Measurements from ENCODE around the gene CD4.

Gene CD4

DNA sequence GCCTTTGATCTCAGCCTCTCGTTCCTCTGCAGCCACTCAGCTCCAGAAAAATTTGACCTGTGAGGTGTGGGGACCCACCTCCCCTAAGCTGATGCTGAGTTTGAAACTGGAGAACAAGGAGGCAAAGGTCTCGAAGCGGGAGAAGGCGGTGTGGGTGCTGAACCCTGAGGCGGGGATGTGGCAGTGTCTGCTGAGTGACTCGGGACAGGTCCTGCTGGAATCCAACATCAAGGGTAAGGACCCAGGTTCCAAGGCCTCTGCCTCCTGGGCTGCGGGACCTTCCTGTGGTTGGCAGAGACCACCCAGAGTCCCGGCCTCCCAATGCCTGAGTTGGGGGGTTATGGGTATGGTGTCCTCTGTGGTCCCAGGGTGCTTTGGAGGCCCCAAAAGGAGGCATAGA, 27.8 kb downstream of the CD4 start:
- no peak for DNase-seq

DNA sequence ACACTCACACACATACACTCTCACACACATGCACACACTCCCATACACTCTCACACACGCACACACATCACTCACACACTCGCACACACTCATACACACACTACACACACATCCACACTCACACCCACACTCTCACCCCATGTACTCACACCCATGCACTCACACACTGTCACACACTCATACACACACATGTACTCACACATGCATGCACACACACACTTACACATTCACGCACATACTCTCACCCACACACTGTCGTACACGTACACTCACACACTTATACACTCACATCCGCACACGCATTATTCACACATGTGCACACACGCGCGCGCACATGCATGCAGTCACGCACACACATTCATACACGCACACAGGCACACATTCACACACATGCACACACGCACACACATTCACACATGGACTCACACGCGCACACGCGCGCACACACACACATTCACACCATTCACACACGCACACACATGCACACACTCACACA, 28.4 kb downstream of the CD4 start:
- DNase-seq = no peak

DNA sequence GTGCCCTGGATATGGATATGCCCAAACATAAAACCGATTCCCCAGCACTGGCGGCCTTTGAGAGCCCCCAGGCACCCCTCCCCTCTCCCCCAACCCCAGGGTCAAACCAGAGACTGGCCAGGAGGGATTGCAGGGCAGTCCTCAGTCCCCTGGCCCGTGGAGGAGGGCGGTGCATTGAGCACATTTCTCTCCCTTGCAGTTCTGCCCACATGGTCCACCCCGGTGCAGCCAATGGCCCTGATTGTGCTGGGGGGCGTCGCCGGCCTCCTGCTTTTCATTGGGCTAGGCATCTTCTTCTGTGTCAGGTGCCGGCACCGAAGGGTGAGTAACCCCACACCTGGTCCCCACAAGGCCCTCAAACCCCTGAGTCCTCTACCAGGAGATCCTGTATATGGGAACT, 28.9 kb downstream of the CD4 start:
- DNase-seq = no peak

- DNase-seq = no peak
Measured at GRCh38 chr12:6818645-6819044, 29.3 kb downstream of the CD4 start.

DNA sequence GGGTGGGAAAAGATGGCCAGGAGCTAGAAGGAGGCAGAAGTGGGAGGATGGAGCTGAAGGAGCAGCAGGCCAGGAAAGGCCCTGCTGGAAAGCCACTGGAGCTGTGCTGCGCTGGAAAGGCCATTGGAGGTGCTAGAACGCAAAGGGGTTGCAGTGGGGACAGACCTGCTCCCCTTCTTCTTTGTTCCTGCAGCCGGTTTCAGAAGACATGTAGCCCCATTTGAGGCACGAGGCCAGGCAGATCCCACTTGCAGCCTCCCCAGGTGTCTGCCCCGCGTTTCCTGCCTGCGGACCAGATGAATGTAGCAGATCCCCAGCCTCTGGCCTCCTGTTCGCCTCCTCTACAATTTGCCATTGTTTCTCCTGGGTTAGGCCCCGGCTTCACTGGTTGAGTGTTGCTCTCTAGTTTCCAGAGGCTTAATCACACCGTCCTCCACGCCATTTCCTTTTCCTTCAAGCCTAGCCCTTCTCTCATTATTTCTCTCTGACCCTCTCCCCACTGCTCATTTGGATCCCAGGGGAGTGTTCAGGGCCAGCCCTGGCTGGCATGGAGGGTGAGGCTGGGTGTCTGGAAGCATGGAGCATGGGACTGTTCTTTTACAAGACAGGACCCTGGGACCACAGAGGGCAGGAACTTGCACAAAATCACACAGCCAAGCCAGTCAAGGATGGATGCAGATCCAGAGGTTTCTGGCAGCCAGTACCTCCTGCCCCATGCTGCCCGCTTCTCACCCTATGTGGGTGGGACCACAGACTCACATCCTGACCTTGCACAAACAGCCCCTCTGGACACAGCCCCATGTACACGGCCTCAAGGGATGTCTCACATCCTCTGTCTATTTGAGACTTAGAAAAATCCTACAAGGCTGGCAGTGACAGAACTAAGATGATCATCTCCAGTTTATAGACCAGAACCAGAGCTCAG, 30.0 kb downstream of the CD4 start:
- DNase-seq = no peak

DNA sequence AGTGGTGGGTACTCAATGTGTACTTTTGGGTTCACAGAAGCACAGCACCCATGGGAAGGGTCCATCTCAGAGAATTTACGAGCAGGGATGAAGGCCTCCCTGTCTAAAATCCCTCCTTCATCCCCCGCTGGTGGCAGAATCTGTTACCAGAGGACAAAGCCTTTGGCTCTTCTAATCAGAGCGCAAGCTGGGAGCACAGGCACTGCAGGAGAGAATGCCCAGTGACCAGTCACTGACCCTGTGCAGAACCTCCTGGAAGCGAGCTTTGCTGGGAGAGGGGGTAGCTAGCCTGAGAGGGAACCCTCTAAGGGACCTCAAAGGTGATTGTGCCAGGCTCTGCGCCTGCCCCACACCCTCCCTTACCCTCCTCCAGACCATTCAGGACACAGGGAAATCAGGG, 30.8 kb downstream of the CD4 start:
- no peak for DNase-seq

- peak; percentile 56 for DNase-seq
Measured at GRCh38 chr12:6821591-6822425, 32.5 kb downstream of the CD4 start, which contains the start of gene GPR162. Gene GPR162 (plus strand): TSS chr12:6821821. CDS start chr12:6823899, 2,078 bp downstream.

GRCh38 chr12:6822426-6823135, 33.3 kb downstream of the CD4 start:
- no peak for DNase-seq

- DNase-seq = no peak
Measured at GRCh38 chr12:6823182-6824084, 34.1 kb downstream of the CD4 start.

- DNase-seq = no peak
Measured at GRCh38 chr12:6824085-6824775, 34.9 kb downstream of the CD4 start.

GRCh38 chr12:6824901-6825381, 35.6 kb downstream of the CD4 start:
- no peak for DNase-seq

DNA sequence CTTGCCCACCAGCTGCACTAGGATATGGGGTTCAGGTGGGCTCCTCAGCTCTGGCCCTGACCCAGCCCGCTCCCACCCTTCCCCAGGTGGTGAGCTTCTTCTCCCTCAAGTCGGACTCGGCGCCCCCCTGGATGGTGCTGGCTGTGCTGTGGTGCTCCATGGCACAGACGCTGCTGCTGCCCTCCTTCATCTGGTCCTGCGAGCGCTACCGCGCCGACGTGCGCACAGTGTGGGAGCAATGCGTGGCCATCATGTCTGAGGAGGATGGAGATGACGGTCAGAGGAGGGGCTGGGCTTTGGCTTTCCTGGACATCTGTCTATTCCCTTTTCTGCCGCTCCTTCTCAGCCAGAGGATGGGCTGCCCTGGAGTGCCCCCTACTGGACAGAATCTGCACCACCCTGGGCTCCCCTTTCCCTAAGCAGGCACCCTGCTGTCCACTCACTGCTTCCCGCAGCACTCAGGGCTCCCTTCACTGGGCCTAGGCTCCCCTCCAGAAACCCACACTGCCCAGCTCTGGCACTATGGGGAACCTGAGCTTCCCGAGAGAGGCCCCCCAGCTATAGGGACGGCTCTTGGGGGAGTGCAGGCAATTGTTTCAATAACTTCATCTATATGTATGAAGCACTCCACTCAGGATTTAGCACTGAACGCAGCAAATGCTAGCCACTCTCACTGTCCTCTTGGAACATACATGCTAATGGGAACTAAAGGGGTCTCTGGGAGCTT, 36.2 kb downstream of the CD4 start:
- DNase-seq = peak; percentile 64

DNA sequence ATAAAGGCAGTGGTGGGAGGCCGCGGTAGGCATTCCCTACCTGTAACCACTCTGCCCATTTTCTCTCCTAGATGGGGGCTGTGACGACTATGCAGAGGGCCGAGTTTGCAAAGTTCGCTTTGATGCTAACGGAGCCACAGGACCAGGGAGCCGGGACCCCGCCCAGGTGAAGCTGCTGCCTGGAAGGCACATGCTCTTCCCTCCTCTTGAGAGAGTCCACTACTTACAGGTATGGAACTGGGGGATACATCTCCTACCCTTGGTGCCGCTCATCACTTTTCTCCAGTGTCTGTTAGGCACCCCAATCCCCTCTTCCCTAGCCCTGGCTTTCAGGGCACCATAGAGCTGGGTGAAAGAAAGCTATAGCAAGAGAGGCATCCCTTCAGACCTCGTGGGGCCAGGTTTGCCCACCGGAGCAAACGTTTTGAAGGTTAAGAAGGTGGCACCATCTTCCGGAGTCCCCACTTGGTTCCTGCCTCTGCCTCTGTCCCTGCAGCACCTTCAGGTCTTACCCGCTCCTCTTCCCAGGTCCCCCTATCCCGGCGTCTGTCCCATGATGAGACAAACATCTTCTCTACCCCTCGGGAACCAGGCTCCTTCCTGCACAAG, 36.9 kb downstream of the CD4 start:
- no peak for DNase-seq

DNA sequence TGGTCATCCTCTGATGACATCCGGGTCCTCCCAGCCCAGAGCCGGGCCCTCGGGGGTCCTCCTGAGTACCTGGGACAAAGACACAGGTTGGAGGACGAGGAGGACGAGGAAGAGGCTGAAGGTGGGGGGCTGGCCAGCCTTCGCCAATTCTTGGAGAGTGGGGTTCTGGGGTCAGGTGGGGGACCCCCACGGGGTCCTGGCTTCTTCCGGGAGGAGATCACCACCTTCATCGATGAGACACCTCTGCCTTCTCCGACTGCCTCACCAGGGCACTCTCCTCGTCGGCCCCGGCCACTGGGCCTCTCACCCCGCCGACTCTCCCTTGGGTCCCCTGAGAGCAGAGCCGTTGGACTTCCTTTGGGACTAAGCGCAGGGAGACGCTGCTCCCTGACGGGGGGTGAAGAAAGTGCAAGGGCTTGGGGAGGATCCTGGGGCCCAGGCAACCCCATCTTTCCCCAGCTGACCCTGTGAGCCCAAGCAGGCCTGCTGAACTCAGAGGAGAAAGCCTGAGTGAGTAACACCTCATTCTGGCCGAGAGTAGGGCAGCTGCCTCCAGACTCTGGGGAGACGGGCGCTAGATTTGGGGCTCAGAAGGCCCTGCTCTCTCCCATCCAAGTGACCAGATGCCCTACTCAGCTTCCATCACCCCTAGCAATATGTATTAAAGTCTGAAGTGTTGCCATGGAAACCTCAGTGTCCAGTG, 37.6 kb downstream of the CD4 start:
- no peak for DNase-seq

GRCh38 chr12:6827437-6827911, 38.1 kb downstream of the CD4 start:
- peak; percentile 58 for DNase-seq

DNA sequence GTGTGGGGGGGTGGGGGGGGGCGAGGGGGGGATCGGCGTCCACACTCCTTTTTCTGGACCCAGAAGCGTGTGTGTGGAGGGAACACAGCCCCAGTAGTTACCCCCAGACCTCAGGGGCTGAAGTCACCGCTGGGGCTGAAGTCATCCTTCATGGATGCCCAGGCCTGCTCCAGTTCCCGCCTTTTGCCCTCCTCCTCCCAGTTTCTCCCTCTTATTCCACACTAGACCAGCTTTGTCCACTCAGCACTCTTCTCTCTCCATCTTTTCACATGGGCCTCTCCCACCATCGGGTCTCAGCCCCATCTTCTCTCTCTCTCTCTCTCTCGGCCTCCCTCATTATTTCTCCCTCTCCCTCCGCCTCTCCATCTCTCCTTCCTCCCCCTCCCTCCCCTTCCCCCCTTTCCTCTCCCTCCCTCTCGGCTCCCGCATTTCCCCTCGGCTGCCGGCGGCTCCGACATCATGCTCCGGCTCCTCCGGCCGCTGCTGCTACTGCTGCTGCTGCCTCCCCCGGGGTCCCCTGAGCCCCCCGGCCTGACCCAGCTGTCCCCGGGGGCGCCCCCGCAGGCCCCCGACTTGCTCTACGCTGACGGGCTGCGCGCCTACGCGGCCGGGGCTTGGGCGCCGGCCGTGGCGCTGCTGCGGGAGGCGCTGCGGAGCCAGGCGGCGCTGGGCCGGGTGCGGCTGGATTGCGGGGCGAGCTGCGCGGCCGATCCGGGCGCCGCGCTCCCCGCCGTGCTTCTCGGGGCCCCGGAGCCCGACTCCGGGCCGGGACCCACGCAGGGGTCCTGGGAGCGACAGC, 38.9 kb downstream of the CD4 start, which contains the start of gene P3H3:
Gene P3H3 (plus strand): TSS at position 426 of the 799 bp plus-strand sequence. CDS start 34 bp downstream, at position 460.
- no peak for DNase-seq

- DNase-seq = peak; percentile 21
Measured at GRCh38 chr12:6828781-6829535, 39.6 kb downstream of the CD4 start.

Measured in NCI-H2107 (cell line).